K562 (cell line): ENCODE results near the gene HAUS7. TPM values are rescaled to one million over a fixed set of nuclear protein-coding genes. Genes with fewer than 3 reads are reported as not detected.

Experiments used
- PHF20 ChIP-seq: fragments of 450-650 bp; IDR thresholded peaks from 2 replicates; pipeline ENCODE4 v1.6.1; 2018; ENCODE audit not compliant: partially characterized antibody
- RAD51 ChIP-seq: fragments of 450-650 bp; IDR thresholded peaks from 2 replicates; pipeline ENCODE4 v1.7.1; 2016; ENCODE audit warnings: low read depth, mild to moderate bottlenecking, borderline replicate concordance
- polyA plus RNA-seq, 8 experiments: library from polyadenylated mRNA; depleted of rRNA in 4 of 8; stranded (reverse) in 5 of 8; unstranded in 3 of 8; fragments of >200 nt; fragmentation: Nextera tagmentation in 2 of 8; fragmentation: Illumina TruSeq in 1 of 8; extraction: Ambion mirVana in 2 of 8; extraction: Trizol in 1 of 8; gene quantifications; 2 replicates each; pipeline versions ENCODE4 v1.2.1 to v1.2.3, GENCODE V29; 2011 to 2014; ENCODE audit warnings: inconsistent platforms in 1 of 8, missing spikeins in 1 of 8
- total RNA-seq, 7 experiments: library from RNA; depleted of rRNA in 6 of 7; stranded (reverse); fragments of >200 nt in 6 of 7; fragmentation: Illumina TruSeq in 2 of 7; extraction: Trizol in 2 of 7; gene quantifications; 2 replicates each; pipeline versions ENCODE4 v1.2.1 to v1.2.3, GENCODE V29; 2011 to 2021; ENCODE audit warnings: low replicate concordance in 1 of 7
- TF ChIP-seq, protein P1 (sequence below): sonication (generic); formaldehyde crosslinking; IDR thresholded peaks from 2 replicates; pipeline ENCODE4 v1.8.0; 2023; ENCODE audit warnings: missing genetic modification reagents, mild to moderate bottlenecking, borderline replicate concordance
- TF ChIP-seq, protein P2 (sequence below): fragments of 450-650 bp; IDR thresholded peaks from 2 replicates; pipeline ENCODE4 v1.6.1; 2016; ENCODE audit warnings: borderline replicate concordance

HAUS7 gene
- total and polyA plus RNA-seq, 9 of the 15 experiments (the other 6 are each of a cell fraction or from before 2014, with no cell fraction given) = 10.0 to 94.9 (median 48.8) TPM

DNA sequence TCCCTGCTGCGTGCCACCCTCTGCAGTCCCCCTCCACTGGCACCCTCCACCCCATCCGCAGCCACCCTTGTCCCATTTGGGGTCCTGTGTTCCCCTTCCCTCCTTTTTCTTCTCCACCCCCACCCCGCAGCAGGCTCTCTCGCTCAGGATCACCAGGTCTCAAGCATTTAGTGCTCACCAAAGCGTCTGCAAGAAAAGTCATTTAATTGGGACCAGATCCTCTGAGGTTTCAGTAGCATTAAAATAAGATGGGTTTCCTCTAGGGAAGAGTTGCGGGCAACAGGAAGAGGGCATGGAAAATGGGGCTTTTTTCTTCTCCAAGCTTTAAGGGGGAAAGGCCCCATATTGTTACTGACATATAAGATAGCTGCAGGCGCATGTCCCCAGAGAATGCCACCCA, 4.9 kb upstream of the HAUS7 start (continued):
- TF ChIP-seq, protein P1, sequence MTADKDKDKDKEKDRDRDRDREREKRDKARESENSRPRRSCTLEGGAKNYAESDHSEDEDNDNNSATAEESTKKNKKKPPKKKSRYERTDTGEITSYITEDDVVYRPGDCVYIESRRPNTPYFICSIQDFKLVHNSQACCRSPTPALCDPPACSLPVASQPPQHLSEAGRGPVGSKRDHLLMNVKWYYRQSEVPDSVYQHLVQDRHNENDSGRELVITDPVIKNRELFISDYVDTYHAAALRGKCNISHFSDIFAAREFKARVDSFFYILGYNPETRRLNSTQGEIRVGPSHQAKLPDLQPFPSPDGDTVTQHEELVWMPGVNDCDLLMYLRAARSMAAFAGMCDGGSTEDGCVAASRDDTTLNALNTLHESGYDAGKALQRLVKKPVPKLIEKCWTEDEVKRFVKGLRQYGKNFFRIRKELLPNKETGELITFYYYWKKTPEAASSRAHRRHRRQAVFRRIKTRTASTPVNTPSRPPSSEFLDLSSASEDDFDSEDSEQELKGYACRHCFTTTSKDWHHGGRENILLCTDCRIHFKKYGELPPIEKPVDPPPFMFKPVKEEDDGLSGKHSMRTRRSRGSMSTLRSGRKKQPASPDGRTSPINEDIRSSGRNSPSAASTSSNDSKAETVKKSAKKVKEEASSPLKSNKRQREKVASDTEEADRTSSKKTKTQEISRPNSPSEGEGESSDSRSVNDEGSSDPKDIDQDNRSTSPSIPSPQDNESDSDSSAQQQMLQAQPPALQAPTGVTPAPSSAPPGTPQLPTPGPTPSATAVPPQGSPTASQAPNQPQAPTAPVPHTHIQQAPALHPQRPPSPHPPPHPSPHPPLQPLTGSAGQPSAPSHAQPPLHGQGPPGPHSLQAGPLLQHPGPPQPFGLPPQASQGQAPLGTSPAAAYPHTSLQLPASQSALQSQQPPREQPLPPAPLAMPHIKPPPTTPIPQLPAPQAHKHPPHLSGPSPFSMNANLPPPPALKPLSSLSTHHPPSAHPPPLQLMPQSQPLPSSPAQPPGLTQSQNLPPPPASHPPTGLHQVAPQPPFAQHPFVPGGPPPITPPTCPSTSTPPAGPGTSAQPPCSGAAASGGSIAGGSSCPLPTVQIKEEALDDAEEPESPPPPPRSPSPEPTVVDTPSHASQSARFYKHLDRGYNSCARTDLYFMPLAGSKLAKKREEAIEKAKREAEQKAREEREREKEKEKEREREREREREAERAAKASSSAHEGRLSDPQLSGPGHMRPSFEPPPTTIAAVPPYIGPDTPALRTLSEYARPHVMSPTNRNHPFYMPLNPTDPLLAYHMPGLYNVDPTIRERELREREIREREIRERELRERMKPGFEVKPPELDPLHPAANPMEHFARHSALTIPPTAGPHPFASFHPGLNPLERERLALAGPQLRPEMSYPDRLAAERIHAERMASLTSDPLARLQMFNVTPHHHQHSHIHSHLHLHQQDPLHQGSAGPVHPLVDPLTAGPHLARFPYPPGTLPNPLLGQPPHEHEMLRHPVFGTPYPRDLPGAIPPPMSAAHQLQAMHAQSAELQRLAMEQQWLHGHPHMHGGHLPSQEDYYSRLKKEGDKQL = no peak
- TF ChIP-seq RAD51 (no peak), PHF20 (no peak)
- TF ChIP-seq, protein P2, sequence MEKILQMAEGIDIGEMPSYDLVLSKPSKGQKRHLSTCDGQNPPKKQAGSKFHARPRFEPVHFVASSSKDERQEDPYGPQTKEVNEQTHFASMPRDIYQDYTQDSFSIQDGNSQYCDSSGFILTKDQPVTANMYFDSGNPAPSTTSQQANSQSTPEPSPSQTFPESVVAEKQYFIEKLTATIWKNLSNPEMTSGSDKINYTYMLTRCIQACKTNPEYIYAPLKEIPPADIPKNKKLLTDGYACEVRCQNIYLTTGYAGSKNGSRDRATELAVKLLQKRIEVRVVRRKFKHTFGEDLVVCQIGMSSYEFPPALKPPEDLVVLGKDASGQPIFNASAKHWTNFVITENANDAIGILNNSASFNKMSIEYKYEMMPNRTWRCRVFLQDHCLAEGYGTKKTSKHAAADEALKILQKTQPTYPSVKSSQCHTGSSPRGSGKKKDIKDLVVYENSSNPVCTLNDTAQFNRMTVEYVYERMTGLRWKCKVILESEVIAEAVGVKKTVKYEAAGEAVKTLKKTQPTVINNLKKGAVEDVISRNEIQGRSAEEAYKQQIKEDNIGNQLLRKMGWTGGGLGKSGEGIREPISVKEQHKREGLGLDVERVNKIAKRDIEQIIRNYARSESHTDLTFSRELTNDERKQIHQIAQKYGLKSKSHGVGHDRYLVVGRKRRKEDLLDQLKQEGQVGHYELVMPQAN = no peak
